ENCODE data around the gene AGMAT.

The AGMAT gene

GRCh38 chr1:15523104-15524020, 61.5 kb downstream of the AGMAT start:
- no peak for DNase-seq (ENCODE audit: low read depth in 2 of 2)

- no peak for DNase-seq (ENCODE audit: low read depth in 2 of 2)
These were observed 62.3 kb downstream of the AGMAT start for GRCh38 chr1:15522551-15522950.

All from stimulated activated CD4-positive, alpha-beta T cell treated with anti-CD3 and anti-CD28 coated beads, Interleukin-1b, Interleukin-23, amount 100 ng/mL, for 1 hour (primary cell).